Loucy (cell line): ENCODE measurements around the gene TENM3.

Source experiments
- H2AFZ ChIP-seq: fragments of 200-600 bp; sonication (generic); 2 replicates; pipeline ENCODE4 v1.6.0; 2016; ENCODE audit warnings: antibody characterized with exemption, mild to moderate bottlenecking, low read length, moderate library complexity
- H3F3A ChIP-seq: fragments of 200-600 bp; 2 replicates; pipeline ENCODE4 v1.6.0; 2016; ENCODE audit warnings: antibody characterized with exemption, low read depth, mild to moderate bottlenecking
- H3K27me3 ChIP-seq: fragments of 200-600 bp; sonication (generic); 2 replicates; pipeline ENCODE4 v1.6.1; 2014; ENCODE audit warnings: low read length, mild to moderate bottlenecking; ENCODE audit not compliant: insufficient read depth, poor library complexity, severe bottlenecking
- H3K36me3 ChIP-seq: fragments of 200-600 bp; sonication (generic); 2 replicates; pipeline ENCODE4 v1.6.1; 2016; ENCODE audit warnings: low read length; ENCODE audit not compliant: insufficient read depth
- H3K4me1 ChIP-seq: fragments of 200-600 bp; sonication (generic); 2 replicates; pipeline ENCODE4 v1.5.1; 2014; ENCODE audit warnings: low read length, mild to moderate bottlenecking; ENCODE audit not compliant: insufficient read depth, poor library complexity, severe bottlenecking
- H3K4me2 ChIP-seq: fragments of 200-600 bp; sonication (generic); 2 replicates; pipeline ENCODE4 v1.6.0; 2014; ENCODE audit warnings: antibody characterized with exemption, low read length, low read depth, mild to moderate bottlenecking; ENCODE audit not compliant: poor library complexity, severe bottlenecking
- H3K4me3 ChIP-seq: fragments of 200-600 bp; sonication (generic); 2 replicates; pipeline ENCODE4 v1.5.1; 2014; ENCODE audit warnings: low read length, mild to moderate bottlenecking, mixed read lengths; ENCODE audit not compliant: poor library complexity, severe bottlenecking
- H3K79me2 ChIP-seq: fragments of 200-600 bp; sonication (generic); 2 replicates; pipeline ENCODE4 v1.6.1; 2014; ENCODE audit warnings: low read length; ENCODE audit not compliant: insufficient read depth
- H3K9ac ChIP-seq: fragments of 200-600 bp; sonication (generic); 2 replicates; pipeline ENCODE4 v1.6.0; 2014; ENCODE audit warnings: mild to moderate bottlenecking, low read depth, low read length, moderate library complexity; ENCODE audit not compliant: poor library complexity, severe bottlenecking
- H3K9me2 ChIP-seq: fragments of 200-600 bp; sonication (generic); replicated peaks from 2 replicates; pipeline ENCODE4 v1.6.1; 2016; ENCODE audit warnings: low read depth, low read length, mixed read lengths
- H3K9me3 ChIP-seq: fragments of 200-600 bp; sonication (generic); 2 replicates; pipeline ENCODE4 v1.6.1; 2014; ENCODE audit warnings: mild to moderate bottlenecking, antibody characterized with exemption, low read length, low read depth; ENCODE audit not compliant: insufficient read depth
- H4K20me1 ChIP-seq: fragments of 200-600 bp; sonication (generic); 2 replicates; pipeline ENCODE4 v1.6.0; 2014; ENCODE audit warnings: antibody characterized with exemption, low read length, mild to moderate bottlenecking; ENCODE audit not compliant: insufficient read depth, poor library complexity, severe bottlenecking
- EZH2phosphoT487 ChIP-seq: fragments of 200-600 bp; IDR thresholded peaks from 2 replicates; pipeline ENCODE4 v1.6.1; 2018; ENCODE audit warnings: antibody characterized with exemption, mild to moderate bottlenecking, moderate library complexity, borderline replicate concordance
- TF ChIP-seq, protein P1 (sequence below): fragments of 200-600 bp; sonication (generic); conservative IDR thresholded peaks from 2 replicates; pipeline ENCODE4 v1.5.1; 2014; ENCODE audit warnings: mild to moderate bottlenecking, antibody characterized with exemption, low read length

Gene TENM3

GRCh38 chr4:182307746-182308145, 64.5 kb downstream of the TENM3 start:
- no peaks in the 10 kb centered on the region for H4K20me1 ChIP-seq
- H3K36me3 ChIP-seq = no peaks in the 10 kb centered on the region
- H2AFZ ChIP-seq = no peak overlapping the region
- H3K4me3 ChIP-seq = no peak overlapping the region
- H3K27me3 ChIP-seq = no peaks in the 10 kb centered on the region
- no peak overlapping the region for H3K9ac ChIP-seq
- H3K9me3 ChIP-seq = no peaks in the 10 kb centered on the region
- H3K4me2 ChIP-seq = no peak overlapping the region
- H3K9me2 ChIP-seq = no peaks in the 10 kb centered on the region
- H3K79me2 ChIP-seq = no peaks in the 10 kb centered on the region
- TF ChIP-seq EZH2phosphoT487 = no peak
- TF ChIP-seq, protein P1, sequence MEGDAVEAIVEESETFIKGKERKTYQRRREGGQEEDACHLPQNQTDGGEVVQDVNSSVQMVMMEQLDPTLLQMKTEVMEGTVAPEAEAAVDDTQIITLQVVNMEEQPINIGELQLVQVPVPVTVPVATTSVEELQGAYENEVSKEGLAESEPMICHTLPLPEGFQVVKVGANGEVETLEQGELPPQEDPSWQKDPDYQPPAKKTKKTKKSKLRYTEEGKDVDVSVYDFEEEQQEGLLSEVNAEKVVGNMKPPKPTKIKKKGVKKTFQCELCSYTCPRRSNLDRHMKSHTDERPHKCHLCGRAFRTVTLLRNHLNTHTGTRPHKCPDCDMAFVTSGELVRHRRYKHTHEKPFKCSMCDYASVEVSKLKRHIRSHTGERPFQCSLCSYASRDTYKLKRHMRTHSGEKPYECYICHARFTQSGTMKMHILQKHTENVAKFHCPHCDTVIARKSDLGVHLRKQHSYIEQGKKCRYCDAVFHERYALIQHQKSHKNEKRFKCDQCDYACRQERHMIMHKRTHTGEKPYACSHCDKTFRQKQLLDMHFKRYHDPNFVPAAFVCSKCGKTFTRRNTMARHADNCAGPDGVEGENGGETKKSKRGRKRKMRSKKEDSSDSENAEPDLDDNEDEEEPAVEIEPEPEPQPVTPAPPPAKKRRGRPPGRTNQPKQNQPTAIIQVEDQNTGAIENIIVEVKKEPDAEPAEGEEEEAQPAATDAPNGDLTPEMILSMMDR = no peak
- H3K4me1 ChIP-seq = no peaks in the 10 kb centered on the region
- no peaks in the 10 kb centered on the region for H3F3A ChIP-seq

DNA sequence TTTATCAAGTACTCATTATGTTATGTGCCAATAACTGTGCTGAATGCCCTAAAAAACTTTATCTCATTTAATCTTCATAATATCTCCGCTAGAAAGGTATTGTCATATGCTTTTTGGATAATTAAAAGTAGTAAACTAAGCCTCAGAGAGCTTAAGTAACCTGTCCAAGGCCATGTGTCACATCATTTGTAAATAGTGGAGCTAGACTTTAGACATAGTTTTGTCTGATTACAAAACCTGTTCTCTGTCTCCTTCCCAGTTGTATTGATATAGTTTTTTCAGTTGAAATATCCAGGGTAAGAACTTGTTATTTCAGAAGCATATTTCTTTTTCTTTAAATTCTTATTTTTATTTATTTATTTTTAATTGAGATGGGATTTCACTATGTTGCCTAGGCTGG, 66.7 kb downstream of the TENM3 start:
- no peak overlapping the region for H3K4me2 ChIP-seq
- no peaks in the 10 kb centered on the region for H4K20me1 ChIP-seq
- no peaks in the 10 kb centered on the region for H3K36me3 ChIP-seq
- H3K9me3 ChIP-seq = no peaks in the 10 kb centered on the region
- no peaks in the 10 kb centered on the region for H3K4me1 ChIP-seq
- H2AFZ ChIP-seq = no peak overlapping the region
- no peak overlapping the region for H3K9ac ChIP-seq
- H3F3A ChIP-seq = no peaks in the 10 kb centered on the region
- H3K4me3 ChIP-seq = no peak overlapping the region
- no peak for TF ChIP-seq EZH2phosphoT487
- TF ChIP-seq, protein P1 = no peak
- no peaks in the 10 kb centered on the region for H3K27me3 ChIP-seq
- no peaks in the 10 kb centered on the region for H3K9me2 ChIP-seq
- no peaks in the 10 kb centered on the region for H3K79me2 ChIP-seq

GRCh38 chr4:182310316-182310715, 67.1 kb downstream of the TENM3 start:
- Histone ChIP-seq H3K27me3 (no peaks in the 10 kb centered on the region), H3K36me3 (no peaks in the 10 kb centered on the region), H3F3A (no peaks in the 10 kb centered on the region), H3K4me3 (no peak overlapping the region), H3K9me2 (no peaks in the 10 kb centered on the region), H3K4me2 (no peak overlapping the region), H3K79me2 (no peaks in the 10 kb centered on the region), H3K4me1 (no peaks in the 10 kb centered on the region), H3K9ac (no peak overlapping the region), H4K20me1 (no peaks in the 10 kb centered on the region), H3K9me3 (no peaks in the 10 kb centered on the region), H2AFZ (no peak overlapping the region)
- TF ChIP-seq EZH2phosphoT487 = no peak
- TF ChIP-seq, protein P1 = no peak
